GM12891 (cell line): Measurements from ENCODE around the gene TECTA. TPM values are rescaled to one million over a fixed set of nuclear protein-coding genes. Genes with fewer than 3 reads are reported as not detected.
A peak's percentile ranks its signal among the peaks of the same experiment; 100 is the strongest.

Source experiments
- DNase-seq: peaks from one replicate; pipeline ENCODE4 v3.0.0; 2011; ENCODE audit warnings: low spot score; ENCODE audit not compliant: insufficient read length
- FAIRE-seq: peaks from 2 replicates; lab custom pipeline; 2011; peaks lifted over from hg19 to GRCh38; lab: Jason Lieb, UNC
- PAX5 ChIP-seq: IDR thresholded peaks from 2 replicates; pipeline ENCODE4 v1.6.1; 2011; ENCODE audit warnings: low read length, moderate library complexity, mild to moderate bottlenecking; ENCODE audit not compliant: insufficient read depth, severe bottlenecking
- POLR2A ChIP-seq: IDR thresholded peaks from 2 replicates; pipeline ENCODE4 v1.6.1; 2011; ENCODE audit warnings: low read depth, low read length, control low read depth
- POLR2AphosphoS5 ChIP-seq: IDR thresholded peaks from 2 replicates; pipeline ENCODE4 v1.6.1; 2011; ENCODE audit warnings: low read depth, low read length, control low read depth
- POU2F2 ChIP-seq: IDR thresholded peaks from 2 replicates; pipeline ENCODE4 v1.6.1; 2011; ENCODE audit warnings: low read depth, mild to moderate bottlenecking, control low read depth, low read length, moderate library complexity
- SPI1 ChIP-seq: IDR thresholded peaks from 2 replicates; pipeline ENCODE4 v1.6.1; 2011; ENCODE audit warnings: low read depth, low read length, control low read depth
- TAF1 ChIP-seq: IDR thresholded peaks from 2 replicates; pipeline ENCODE4 v1.6.1; 2011; ENCODE audit warnings: low read depth, low read length, control low read depth
- polyA plus RNA-seq: library from polyadenylated mRNA; unstranded; fragments of >200 nt; gene quantifications from one replicate; pipeline ENCODE4 v1.2.1, GENCODE V29; 2012; ENCODE audit warnings: low read depth, missing spikeins, inconsistent platforms; ENCODE audit not compliant: missing spikeins

TECTA gene, protein sequence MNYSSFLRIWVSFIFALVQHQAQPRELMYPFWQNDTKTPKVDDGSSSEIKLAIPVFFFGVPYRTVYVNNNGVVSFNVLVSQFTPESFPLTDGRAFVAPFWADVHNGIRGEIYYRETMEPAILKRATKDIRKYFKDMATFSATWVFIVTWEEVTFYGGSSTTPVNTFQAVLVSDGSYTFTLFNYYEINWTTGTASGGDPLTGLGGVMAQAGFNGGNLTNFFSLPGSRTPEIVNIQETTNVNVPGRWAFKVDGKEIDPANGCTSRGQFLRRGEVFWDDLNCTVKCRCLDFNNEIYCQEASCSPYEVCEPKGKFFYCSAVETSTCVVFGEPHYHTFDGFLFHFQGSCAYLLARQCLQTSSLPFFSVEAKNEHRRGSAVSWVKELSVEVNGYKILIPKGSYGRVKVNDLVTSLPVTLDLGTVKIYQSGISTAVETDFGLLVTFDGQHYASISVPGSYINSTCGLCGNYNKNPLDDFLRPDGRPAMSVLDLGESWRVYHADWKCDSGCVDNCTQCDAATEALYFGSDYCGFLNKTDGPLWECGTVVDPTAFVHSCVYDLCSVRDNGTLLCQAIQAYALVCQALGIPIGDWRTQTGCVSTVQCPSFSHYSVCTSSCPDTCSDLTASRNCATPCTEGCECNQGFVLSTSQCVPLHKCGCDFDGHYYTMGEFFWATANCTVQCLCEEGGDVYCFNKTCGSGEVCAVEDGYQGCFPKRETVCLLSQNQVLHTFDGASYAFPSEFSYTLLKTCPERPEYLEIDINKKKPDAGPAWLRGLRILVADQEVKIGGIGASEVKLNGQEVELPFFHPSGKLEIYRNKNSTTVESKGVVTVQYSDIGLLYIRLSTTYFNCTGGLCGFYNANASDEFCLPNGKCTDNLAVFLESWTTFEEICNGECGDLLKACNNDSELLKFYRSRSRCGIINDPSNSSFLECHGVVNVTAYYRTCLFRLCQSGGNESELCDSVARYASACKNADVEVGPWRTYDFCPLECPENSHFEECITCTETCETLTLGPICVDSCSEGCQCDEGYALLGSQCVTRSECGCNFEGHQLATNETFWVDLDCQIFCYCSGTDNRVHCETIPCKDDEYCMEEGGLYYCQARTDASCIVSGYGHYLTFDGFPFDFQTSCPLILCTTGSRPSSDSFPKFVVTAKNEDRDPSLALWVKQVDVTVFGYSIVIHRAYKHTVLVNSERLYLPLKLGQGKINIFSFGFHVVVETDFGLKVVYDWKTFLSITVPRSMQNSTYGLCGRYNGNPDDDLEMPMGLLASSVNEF (N-terminal part only)
- polyA plus RNA-seq = 0.08 TPM

DNA sequence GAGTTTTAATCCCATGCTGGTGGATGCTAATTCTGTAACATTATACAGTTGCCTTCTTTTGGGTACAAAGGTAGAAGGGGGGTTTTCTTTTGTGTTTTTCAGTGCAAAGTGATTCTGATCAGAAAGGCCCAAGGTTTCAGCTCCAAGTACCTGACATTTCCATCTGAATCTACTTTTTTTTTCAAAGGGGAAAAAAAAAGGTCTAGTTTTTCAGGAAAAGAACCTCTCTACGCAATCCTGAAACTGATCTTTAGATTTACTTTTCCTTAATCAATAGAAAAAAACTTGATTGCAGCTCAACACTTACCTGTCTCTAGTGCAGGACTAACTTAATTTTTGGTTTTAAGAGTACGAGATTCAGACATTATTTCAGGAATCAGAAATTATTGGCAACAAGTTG is at the start of gene TECTA:
TSS of gene TECTA (plus strand) at position 301 of the 400 bp plus-strand sequence. CDS start 1,423 bp downstream, outside the sequence.
- no peak for FAIRE-seq
- DNase-seq = no peak
- TF ChIP-seq POU2F2 = no peak
- TF ChIP-seq PAX5 = no peak
- TF ChIP-seq POLR2AphosphoS5 = no peak
- TF ChIP-seq POLR2A = no peak
- no peak for TF ChIP-seq TAF1
- no peak for TF ChIP-seq SPI1

DNA sequence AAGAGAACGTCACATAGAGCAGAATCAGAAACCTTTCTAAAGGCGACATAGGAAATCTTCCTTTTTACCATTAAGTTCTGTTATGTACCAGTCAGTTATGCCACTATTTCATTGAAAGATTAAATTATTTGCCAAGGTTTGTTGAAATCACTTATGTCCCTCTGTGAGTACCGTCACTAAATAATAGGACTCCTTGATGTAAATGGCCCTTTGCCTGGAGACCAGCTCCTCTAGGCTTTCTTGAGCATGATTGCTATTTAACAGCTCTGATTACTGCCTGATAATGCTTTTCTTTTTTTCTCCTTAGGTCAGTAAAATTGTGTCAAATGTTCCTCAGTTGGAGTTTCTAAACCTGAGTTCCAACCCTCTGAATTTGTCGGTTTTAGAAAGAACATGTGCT is 47.8 kb upstream of the TECTA start:
- FAIRE-seq (no peak), DNase-seq (no peak)
- TF ChIP-seq SPI1 = no peak
- no peak for TF ChIP-seq POLR2A
- TF ChIP-seq PAX5 = no peak
- TF ChIP-seq POLR2AphosphoS5 = no peak
- TF ChIP-seq POU2F2 = no peak
- no peak for TF ChIP-seq TAF1

DNA sequence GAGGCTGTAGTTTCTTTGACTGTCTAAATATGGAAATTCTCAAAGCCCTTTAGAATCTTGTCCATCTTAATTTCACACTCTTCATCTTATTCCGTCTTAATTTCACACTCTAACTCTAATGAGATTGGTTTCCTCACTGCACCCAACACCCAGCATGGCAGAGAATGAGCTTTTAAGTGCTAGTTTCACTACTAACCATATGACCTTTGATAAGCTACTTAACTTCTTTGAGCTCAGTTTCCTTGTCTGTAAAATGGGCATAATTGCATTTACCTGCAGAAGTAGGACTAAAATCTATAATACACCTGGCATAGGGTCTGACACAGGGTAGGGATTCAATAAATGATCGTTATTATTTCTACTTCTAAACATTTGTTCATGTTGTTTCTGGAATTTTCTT is 46.8 kb upstream of the TECTA start:
- DNase-seq (no peak), FAIRE-seq (no peak)
- no peak for TF ChIP-seq TAF1
- no peak for TF ChIP-seq SPI1
- no peak for TF ChIP-seq POLR2AphosphoS5
- no peak for TF ChIP-seq POU2F2
- no peak for TF ChIP-seq PAX5
- TF ChIP-seq POLR2A = no peak

DNA sequence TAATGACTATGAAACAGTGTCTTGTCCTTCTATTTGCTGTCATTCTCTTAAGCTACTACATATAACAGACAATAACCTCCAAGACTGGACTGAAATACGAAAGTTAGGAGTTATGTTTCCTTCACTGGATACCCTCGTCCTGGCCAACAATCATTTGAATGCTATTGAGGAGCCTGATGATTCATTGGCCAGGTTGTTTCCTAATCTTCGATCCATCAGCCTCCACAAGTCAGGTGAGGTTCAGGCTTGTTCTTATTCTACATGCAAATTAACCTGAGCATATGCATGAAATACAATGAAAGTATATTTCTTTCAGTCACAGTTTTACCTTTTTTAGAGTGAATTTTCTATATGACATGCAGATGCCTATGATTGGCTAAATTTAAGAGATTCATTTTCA is 46.0 kb upstream of the TECTA start:
- TF ChIP-seq SPI1 = no peak
- no peak for TF ChIP-seq TAF1
- no peak for TF ChIP-seq PAX5
- no peak for TF ChIP-seq POU2F2
- TF ChIP-seq POLR2AphosphoS5 = no peak
- no peak for TF ChIP-seq POLR2A
- FAIRE-seq (no peak), DNase-seq (no peak)

DNA sequence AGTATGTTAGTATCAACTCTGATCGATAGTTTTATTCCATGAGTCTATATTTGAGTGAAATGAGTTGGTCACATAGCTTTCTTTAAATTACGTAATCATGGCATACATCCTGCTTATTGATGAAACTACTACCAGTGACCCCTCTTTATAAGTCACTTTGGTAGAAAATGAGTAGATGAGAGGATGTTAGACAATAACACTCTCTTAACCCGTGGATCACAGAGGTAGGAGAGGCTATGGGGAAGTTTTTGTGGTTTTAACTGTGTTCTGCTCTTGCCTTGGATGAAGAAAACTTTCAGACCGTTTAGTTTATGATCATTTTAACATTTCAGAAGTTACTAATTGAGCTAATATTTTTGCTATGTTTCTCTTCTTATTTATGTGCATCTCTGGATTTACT is 43.1 kb upstream of the TECTA start:
- FAIRE-seq (peak; percentile 41), DNase-seq (no peak)
- no peak for TF ChIP-seq POU2F2
- no peak for TF ChIP-seq PAX5
- TF ChIP-seq TAF1 = no peak
- TF ChIP-seq POLR2AphosphoS5 = no peak

DNA sequence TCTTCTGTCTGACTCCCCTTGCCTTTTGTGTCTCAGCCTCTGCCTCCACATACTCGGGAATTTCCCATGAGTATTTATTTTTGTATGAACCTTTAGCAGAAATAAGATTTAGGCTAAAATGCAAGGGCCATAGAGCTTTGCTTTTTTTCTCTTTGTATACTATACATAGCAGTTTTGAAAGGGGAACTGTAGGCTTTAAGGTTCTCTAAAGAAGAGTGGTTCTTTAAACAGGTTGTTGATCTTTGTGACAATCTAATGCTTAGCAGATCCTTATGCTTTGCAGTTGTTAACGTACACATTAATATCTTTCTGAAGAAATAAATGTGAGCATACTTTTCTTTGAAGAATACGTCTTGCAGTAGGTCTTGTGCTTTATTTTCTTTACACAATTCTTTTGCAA is 42.1 kb upstream of the TECTA start:
- TF ChIP-seq SPI1 = peak; percentile 22; the same call in 1 of the 2 replicates
- no peak for TF ChIP-seq POU2F2
- TF ChIP-seq POLR2AphosphoS5 = no peak
- no peak for FAIRE-seq
- DNase-seq = no peak

DNA sequence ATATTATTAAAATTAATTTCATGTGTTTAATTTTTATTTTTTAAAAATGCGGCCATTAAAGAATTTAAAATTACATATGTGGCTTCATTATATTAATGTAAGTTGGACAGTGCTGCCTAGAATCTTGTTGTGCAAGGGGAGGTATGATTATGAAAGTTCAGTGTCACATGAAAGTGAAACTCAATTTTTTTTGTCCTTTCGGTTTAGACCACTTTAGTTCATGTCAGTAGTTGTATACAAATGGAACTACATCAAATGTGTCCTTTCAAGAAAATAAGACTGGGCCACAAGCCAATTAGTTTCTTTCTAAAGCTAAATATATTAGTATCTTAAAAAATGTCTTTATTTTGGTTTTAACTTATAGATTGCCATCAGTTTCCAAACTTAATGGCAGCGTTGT is 41.4 kb upstream of the TECTA start:
- peak; percentile 5 for DNase-seq
- TF ChIP-seq SPI1 = no peak
- no peak for TF ChIP-seq PAX5
- no peak for TF ChIP-seq POLR2AphosphoS5
- no peak for TF ChIP-seq TAF1
- TF ChIP-seq POU2F2 = no peak
- TF ChIP-seq POLR2A = no peak
- peak; percentile 57 for FAIRE-seq

DNA sequence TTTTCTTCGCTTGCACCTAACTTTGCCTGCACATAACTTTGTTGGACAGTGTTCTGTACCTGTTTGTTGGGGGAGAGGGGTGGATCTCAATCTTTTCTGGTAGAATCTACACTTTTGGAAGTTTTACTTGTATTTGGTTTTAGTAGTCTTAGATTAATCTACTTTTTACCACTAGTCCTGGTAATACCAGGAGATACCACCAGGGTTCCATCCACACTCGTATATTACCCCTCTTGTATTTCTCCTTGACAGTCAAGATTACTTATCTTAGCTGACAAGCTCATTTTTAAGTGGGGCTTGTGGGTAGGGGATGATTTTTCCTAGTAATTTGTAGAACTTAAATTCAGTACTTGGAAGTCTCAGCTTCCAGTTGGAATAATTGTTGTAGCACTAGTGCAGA is 37.3 kb upstream of the TECTA start:
- FAIRE-seq = peak; percentile 31
- TF ChIP-seq TAF1 (no peak), POLR2AphosphoS5 (no peak), POLR2A (no peak), SPI1 (no peak), PAX5 (no peak), POU2F2 (no peak)
- no peak for DNase-seq

DNA sequence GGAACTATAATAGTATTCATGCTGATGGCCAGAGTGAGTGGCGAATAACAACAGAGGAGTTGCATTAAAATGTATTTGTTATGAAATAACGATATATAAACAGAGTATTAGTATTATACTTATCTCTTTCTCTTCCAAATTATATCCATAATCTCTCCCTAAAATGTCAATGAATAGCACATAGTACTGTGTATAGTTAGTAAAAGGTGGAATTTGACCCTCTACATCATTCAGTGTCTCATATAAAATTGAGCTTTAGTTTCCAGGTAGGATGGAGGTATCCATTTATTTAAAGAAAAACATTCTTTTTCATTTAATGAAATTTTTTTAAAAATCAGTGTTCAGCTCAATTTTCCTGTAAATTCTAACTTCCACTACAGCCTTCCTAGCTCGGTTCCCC is 34.4 kb upstream of the TECTA start:
- FAIRE-seq (no peak), DNase-seq (no peak)
- TF ChIP-seq TAF1 (no peak), POLR2A (no peak), PAX5 (no peak), POLR2AphosphoS5 (no peak), SPI1 (no peak), POU2F2 (no peak)
